IPS-20b (cell line): Measurements from ENCODE around the gene MIER2.

ENCODE experiments used
- H3K27ac ChIP-seq: one replicate; pipeline ENCODE4 v1.5.1; 2013; ENCODE audit warnings: low read length
- H3K27me3 ChIP-seq: 2 replicates; pipeline ENCODE4 v1.6.1; 2013; ENCODE audit warnings: mild to moderate bottlenecking, low read length, inconsistent platforms; ENCODE audit not compliant: insufficient read depth
- H3K36me3 ChIP-seq: 2 replicates; pipeline ENCODE4 v1.6.1; 2013; ENCODE audit warnings: low read depth, mild to moderate bottlenecking, inconsistent platforms, low read length, moderate library complexity; ENCODE audit not compliant: insufficient read depth
- H3K4me1 ChIP-seq: 2 replicates; pipeline ENCODE4 v1.6.1; 2013; ENCODE audit warnings: mild to moderate bottlenecking, control low read depth, inconsistent platforms, low read length, moderate library complexity; ENCODE audit not compliant: insufficient read depth
- H3K4me3 ChIP-seq: 2 replicates; pipeline ENCODE4 v1.5.1; 2013; ENCODE audit warnings: mild to moderate bottlenecking, low read length, inconsistent platforms
- H3K9ac ChIP-seq: 2 replicates; pipeline ENCODE4 v1.6.1; 2013; ENCODE audit warnings: low read depth, mild to moderate bottlenecking, inconsistent platforms, low read length, moderate library complexity
- H3K9me3 ChIP-seq: 2 replicates; pipeline ENCODE4 v1.6.1; 2013; ENCODE audit warnings: mild to moderate bottlenecking, low read depth, low read length, inconsistent platforms; ENCODE audit not compliant: insufficient read depth

MIER2 gene

GRCh38 chr19:336067-336614 is 8.5 kb downstream of the MIER2 start:
- Histone ChIP-seq H3K4me3 (no peak overlapping the region), H3K9ac (no peak overlapping the region), H3K27me3 (no peaks in the 10 kb centered on the region), H3K4me1 (no peaks in the 10 kb centered on the region), H3K36me3 (peaks cover 31% of the 10 kb centered on the region), H3K9me3 (no peaks in the 10 kb centered on the region), H3K27ac (no peak overlapping the region)

GRCh38 chr19:335486-336066 is 9.0 kb downstream of the MIER2 start:
- H3K9me3 ChIP-seq, result no peaks in the 10 kb centered on the region
- no peaks in the 10 kb centered on the region for H3K27me3 ChIP-seq
- no peak overlapping the region for H3K9ac ChIP-seq
- H3K27ac ChIP-seq, result no peak overlapping the region
- H3K4me3 ChIP-seq, result no peak overlapping the region
- H3K36me3 ChIP-seq, result peaks cover 36% of the 10 kb centered on the region
- H3K4me1 ChIP-seq, result no peaks in the 10 kb centered on the region

DNA sequence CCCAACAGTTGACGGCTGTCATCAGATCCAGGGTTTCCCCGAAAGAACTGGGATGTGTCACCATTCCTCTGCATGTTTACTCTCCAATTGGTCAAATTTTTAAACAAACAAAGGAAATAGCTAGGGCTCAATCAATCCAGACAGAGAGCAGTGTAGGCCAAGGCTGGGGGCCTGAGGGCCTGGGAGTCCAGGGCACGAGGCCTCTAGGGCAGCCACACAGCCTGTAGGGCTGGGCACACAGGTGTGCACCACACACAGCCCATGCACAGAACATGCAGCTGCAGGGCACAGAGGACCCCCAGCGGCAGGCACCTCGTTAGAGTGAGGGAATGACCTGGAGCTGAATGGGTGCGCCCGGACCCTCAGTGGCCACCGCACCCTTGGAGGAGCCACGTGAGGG is 9.5 kb downstream of the MIER2 start:
- Histone ChIP-seq H3K9me3 (no peaks in the 10 kb centered on the region), H3K27ac (no peak overlapping the region), H3K9ac (no peak overlapping the region), H3K4me1 (no peaks in the 10 kb centered on the region), H3K4me3 (no peak overlapping the region), H3K27me3 (no peaks in the 10 kb centered on the region), H3K36me3 (peaks cover 36% of the 10 kb centered on the region)

- Histone ChIP-seq H3K36me3 (peaks cover 38% of the 10 kb centered on the region), H3K4me1 (no peaks in the 10 kb centered on the region), H3K4me3 (no peak overlapping the region), H3K27ac (no peak overlapping the region), H3K27me3 (no peaks in the 10 kb centered on the region), H3K9ac (no peak overlapping the region), H3K9me3 (no peaks in the 10 kb centered on the region)
Observed at GRCh38 chr19:334296-335071, 10.1 kb downstream of the MIER2 start.

DNA sequence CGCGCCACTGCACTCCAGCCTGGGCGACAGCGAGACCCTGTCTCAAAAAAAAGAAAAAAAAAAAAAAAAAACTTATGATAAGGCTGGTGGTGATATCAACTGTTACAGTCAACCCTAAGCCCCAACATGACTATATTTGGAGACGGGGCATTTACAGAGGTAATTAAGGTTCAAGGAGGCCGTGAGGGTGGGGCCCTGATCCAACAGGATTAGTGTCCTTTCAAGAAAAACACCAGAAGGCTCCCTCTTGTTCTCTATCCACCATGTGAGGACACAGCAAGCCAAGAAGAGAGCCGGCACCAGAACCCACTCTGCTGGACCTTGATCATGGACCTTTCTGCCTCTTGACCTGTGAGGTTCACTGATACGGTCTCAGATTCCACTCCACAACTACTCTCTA is 14.1 kb downstream of the MIER2 start:
- Histone ChIP-seq H3K9me3 (peaks cover 4% of the 10 kb centered on the region), H3K9ac (no peak overlapping the region), H3K27me3 (no peaks in the 10 kb centered on the region), H3K36me3 (peaks cover 76% of the 10 kb centered on the region), H3K4me3 (no peak overlapping the region), H3K27ac (no peak overlapping the region), H3K4me1 (no peaks in the 10 kb centered on the region)

- Histone ChIP-seq H3K36me3 (peaks cover 79% of the 10 kb centered on the region), H3K27me3 (no peaks in the 10 kb centered on the region), H3K4me1 (no peaks in the 10 kb centered on the region), H3K27ac (no peak overlapping the region), H3K9ac (no peak overlapping the region), H3K4me3 (no peak overlapping the region), H3K9me3 (peaks cover 4% of the 10 kb centered on the region)
Observed at GRCh38 chr19:329876-330275, 14.7 kb downstream of the MIER2 start.

GRCh38 chr19:328025-328505 is 16.5 kb downstream of the MIER2 start:
- peaks cover 87% of the 10 kb centered on the region for H3K36me3 ChIP-seq
- no peak overlapping the region for H3K27ac ChIP-seq
- H3K27me3 ChIP-seq, result no peaks in the 10 kb centered on the region
- no peaks in the 10 kb centered on the region for H3K4me1 ChIP-seq
- H3K9ac ChIP-seq, result no peak overlapping the region
- H3K4me3 ChIP-seq, result no peak overlapping the region
- H3K9me3 ChIP-seq, result peaks cover 4% of the 10 kb centered on the region

DNA sequence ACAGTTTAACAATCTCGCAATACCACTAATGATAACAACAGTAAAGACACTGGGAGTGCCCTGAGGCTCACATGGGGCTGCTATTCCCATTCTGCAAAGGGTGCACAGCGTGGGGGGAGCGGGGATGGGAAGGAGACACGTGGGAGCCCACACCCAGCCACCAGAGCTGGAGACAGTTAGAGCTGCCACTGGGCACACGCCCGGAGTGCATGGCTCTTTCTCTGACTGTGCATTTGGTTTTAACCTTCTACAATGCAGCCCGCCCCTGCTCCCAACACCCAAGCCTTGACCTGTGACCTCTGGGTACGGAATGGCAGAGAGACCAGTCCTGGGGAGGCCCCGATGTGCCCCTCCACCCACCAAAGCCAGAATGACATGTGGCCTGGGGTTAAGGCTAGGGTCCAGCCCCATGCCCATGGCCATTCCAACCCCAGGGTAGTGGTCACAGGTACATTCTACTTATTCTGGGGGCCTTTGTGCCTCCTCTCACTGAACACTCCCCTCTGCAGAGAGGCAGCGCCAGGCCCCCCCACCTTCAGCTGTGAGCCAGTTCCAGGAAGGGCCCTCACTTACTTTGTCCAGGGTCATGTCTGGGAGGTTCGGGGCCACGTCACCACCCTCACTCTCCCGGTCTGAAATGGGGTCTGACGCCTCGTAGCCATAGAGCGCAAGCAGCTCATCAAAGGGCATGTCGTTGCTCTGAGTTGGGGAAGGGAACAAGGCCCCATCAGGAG is 17.1 kb downstream of the MIER2 start:
- no peak overlapping the region for H3K4me3 ChIP-seq
- H3K27ac ChIP-seq, result no peak overlapping the region
- H3K27me3 ChIP-seq, result no peaks in the 10 kb centered on the region
- no peak overlapping the region for H3K9ac ChIP-seq
- no peaks in the 10 kb centered on the region for H3K4me1 ChIP-seq
- peaks cover 4% of the 10 kb centered on the region for H3K9me3 ChIP-seq
- H3K36me3 ChIP-seq, result peaks cover 93% of the 10 kb centered on the region

DNA sequence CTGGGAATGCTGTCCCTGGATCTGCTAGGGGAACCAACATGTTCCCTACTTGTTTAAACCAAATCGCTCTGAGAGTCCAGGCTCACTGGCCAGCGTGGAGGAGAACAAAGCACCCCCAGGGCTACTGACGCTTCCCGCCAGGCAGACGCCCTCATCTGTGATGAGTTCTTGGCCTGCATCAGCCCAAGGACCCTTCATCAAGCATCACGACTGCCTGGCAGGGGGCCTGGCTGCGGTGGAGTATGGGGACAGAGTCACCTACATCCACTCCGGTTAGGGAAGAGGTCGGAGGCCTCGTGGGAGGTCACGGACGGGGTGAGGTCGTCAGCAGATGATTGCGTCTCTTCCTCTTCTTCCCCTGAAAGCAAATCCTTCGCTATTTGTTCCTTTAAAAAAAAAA is 17.7 kb downstream of the MIER2 start:
- Histone ChIP-seq H3K36me3 (peaks cover 95% of the 10 kb centered on the region), H3K27ac (no peak overlapping the region), H3K4me1 (no peaks in the 10 kb centered on the region), H3K9me3 (peaks cover 4% of the 10 kb centered on the region), H3K9ac (no peak overlapping the region), H3K27me3 (no peaks in the 10 kb centered on the region), H3K4me3 (no peak overlapping the region)

DNA sequence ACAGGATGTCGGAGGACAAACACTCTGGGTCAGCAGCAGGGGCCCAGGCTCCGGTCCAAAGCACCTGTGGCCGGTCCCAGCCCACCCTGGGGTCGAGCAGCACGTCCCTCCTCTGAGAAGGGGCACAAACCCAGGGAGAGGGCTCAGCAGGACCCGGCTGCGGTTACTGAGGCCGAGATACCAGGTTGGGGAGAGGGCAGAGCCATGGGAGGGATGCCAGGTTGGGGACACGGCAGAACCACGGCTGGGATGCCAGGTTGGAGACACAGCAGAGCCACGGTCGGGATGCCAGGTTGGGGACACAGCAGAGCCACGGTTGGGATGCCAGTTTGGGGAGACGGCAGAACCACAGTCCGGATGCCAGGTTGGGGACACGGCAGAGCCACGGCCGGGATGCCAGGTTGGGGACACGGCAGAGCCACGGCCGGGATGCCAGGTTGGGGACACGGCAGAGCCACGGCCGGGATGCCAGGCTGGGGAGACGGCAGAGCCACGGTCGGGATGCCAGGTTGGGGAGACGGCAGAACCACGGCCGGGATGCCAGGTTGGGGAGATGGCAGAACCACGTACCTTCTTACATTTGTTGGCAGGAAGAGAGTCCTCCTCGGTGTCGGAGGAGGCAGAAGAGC is 18.5 kb downstream of the MIER2 start:
- Histone ChIP-seq H3K4me3 (no peak overlapping the region), H3K27me3 (no peaks in the 10 kb centered on the region), H3K9ac (no peak overlapping the region), H3K9me3 (peaks cover 5% of the 10 kb centered on the region), H3K36me3 (peaks cover 97% of the 10 kb centered on the region), H3K4me1 (no peaks in the 10 kb centered on the region), H3K27ac (no peak overlapping the region)

- H3K27ac ChIP-seq, result no peak overlapping the region
- H3K4me1 ChIP-seq, result no peaks in the 10 kb centered on the region
- H3K4me3 ChIP-seq, result no peak overlapping the region
- no peak overlapping the region for H3K9ac ChIP-seq
- peaks cover 12% of the 10 kb centered on the region for H3K9me3 ChIP-seq
- no peaks in the 10 kb centered on the region for H3K27me3 ChIP-seq
- peaks cover 97% of the 10 kb centered on the region for H3K36me3 ChIP-seq
Observed at GRCh38 chr19:325173-325936, 19.2 kb downstream of the MIER2 start.
